Measurements from ENCODE around the gene RXFP4. TPM values are rescaled to one million over a fixed set of nuclear protein-coding genes. Genes with fewer than 3 reads are reported as not detected.

RXFP4 gene
- total RNA-seq, 1 donor from 2014 or later, result not detected

GRCh38 chr1:155940482-155940992 is 901 bp upstream of the RXFP4 start:
- no peaks in the 10 kb centered on the region for H3K36me3 Mint-ChIP-seq (ENCODE audit: low read depth, unreplicated experiment)
- H3K4me1 Mint-ChIP-seq (ENCODE audit: unreplicated experiment), result peaks cover 52% of the 10 kb centered on the region
- no peak for TF ChIP-seq CTCF (IDR thresholded peaks at IDR 0.05; ENCODE audit: unreplicated experiment)
- H3K9me3 Mint-ChIP-seq (ENCODE audit: unreplicated experiment), result no peaks in the 10 kb centered on the region
- peak overlapping the region; percentile 76 for H3K4me3 Mint-ChIP-seq (ENCODE audit: unreplicated experiment)
- H3K27me3 Mint-ChIP-seq (ENCODE audit: unreplicated experiment), result peaks cover 22% of the 10 kb centered on the region
- peak overlapping the region; percentile 97 for H3K27ac Mint-ChIP-seq (ENCODE audit: unreplicated experiment)
- DNase-seq (ENCODE audit: low spot score), result peak; percentile 48

GRCh38 chr1:155941845-155942531 is 550 bp downstream of the RXFP4 start:
- H3K27me3 Mint-ChIP-seq (ENCODE audit: unreplicated experiment), result peaks cover 22% of the 10 kb centered on the region
- no peaks in the 10 kb centered on the region for H3K9me3 Mint-ChIP-seq (ENCODE audit: unreplicated experiment)
- TF ChIP-seq CTCF (IDR thresholded peaks at IDR 0.05; ENCODE audit: unreplicated experiment), result no peak
- H3K4me3 Mint-ChIP-seq (ENCODE audit: unreplicated experiment), result peak overlapping the region; percentile 76
- peaks cover 63% of the 10 kb centered on the region for H3K4me1 Mint-ChIP-seq (ENCODE audit: unreplicated experiment)
- peak overlapping the region; percentile 70 for H3K27ac Mint-ChIP-seq (ENCODE audit: unreplicated experiment)
- DNase-seq (ENCODE audit: low spot score), result no peak
- peaks cover 11% of the 10 kb centered on the region for H3K36me3 Mint-ChIP-seq (ENCODE audit: low read depth, unreplicated experiment)

DNA sequence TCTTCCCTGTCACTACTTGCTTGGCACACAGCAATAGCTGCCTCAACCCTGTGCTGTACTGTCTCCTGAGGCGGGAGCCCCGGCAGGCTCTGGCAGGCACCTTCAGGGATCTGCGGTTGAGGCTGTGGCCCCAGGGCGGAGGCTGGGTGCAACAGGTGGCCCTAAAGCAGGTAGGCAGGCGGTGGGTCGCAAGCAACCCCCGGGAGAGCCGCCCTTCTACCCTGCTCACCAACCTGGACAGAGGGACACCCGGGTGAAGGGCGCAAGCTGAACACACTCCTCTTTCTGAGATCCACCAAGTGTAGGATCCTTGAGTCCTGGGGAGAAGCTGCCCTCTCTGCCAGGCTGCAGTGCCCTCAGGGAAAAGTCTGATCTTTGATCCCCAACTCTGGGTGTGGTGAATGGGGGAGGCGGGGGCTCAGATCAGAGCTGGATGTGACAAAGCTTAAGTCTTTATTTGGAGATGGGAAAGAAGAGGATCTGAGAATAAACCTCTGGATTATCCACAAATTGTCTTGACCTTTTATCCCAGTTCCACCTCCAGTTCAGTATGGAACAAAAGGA is 1.2 kb downstream of the RXFP4 start:
- no peak overlapping the region for H3K4me3 Mint-ChIP-seq (ENCODE audit: unreplicated experiment)
- peaks cover 24% of the 10 kb centered on the region for H3K27me3 Mint-ChIP-seq (ENCODE audit: unreplicated experiment)
- no peak for TF ChIP-seq CTCF (IDR thresholded peaks at IDR 0.05; ENCODE audit: unreplicated experiment)
- peaks cover 13% of the 10 kb centered on the region for H3K36me3 Mint-ChIP-seq (ENCODE audit: low read depth, unreplicated experiment)
- H3K27ac Mint-ChIP-seq (ENCODE audit: unreplicated experiment), result peak overlapping the region; percentile 70
- H3K4me1 Mint-ChIP-seq (ENCODE audit: unreplicated experiment), result peaks cover 65% of the 10 kb centered on the region
- H3K9me3 Mint-ChIP-seq (ENCODE audit: unreplicated experiment), result no peaks in the 10 kb centered on the region
- peak; percentile 19 for DNase-seq (ENCODE audit: low spot score)

- Mint-ChIP-seq H3K9me3 (ENCODE audit: unreplicated experiment) (no peaks in the 10 kb centered on the region), H3K36me3 (ENCODE audit: low read depth, unreplicated experiment) (peaks cover 13% of the 10 kb centered on the region), H3K27me3 (ENCODE audit: unreplicated experiment) (peaks cover 24% of the 10 kb centered on the region), H3K4me1 (ENCODE audit: unreplicated experiment) (peaks cover 56% of the 10 kb centered on the region), H3K4me3 (ENCODE audit: unreplicated experiment) (no peak overlapping the region), H3K27ac (ENCODE audit: unreplicated experiment) (no peak overlapping the region)
- TF ChIP-seq CTCF (IDR thresholded peaks at IDR 0.05; ENCODE audit: unreplicated experiment), result no peak
- DNase-seq (ENCODE audit: low spot score), result no peak
These were observed 3.0 kb downstream of the RXFP4 start for GRCh38 chr1:155944444-155944799.

GRCh38 chr1:155946633-155947219 is 5.3 kb downstream of the RXFP4 start:
- peaks cover 29% of the 10 kb centered on the region for H3K36me3 Mint-ChIP-seq (ENCODE audit: low read depth, unreplicated experiment)
- DNase-seq (ENCODE audit: low spot score), result no peak
- H3K27ac Mint-ChIP-seq (ENCODE audit: unreplicated experiment), result no peak overlapping the region
- H3K27me3 Mint-ChIP-seq (ENCODE audit: unreplicated experiment), result peaks cover 17% of the 10 kb centered on the region
- no peak for TF ChIP-seq CTCF (IDR thresholded peaks at IDR 0.05; ENCODE audit: unreplicated experiment)
- no peaks in the 10 kb centered on the region for H3K9me3 Mint-ChIP-seq (ENCODE audit: unreplicated experiment)
- peak overlapping the region; percentile 4 for H3K4me3 Mint-ChIP-seq (ENCODE audit: unreplicated experiment)
- H3K4me1 Mint-ChIP-seq (ENCODE audit: unreplicated experiment), result peaks cover 45% of the 10 kb centered on the region
